Stomach (tissue), 4 donors: Measurements from ENCODE around the gene ATP1B1.
A peak's percentile ranks its signal among the peaks of the same experiment; 100 is the strongest.

Source experiments
- POLR2A ChIP-seq, 4 donors: fragments of 450-650 bp; IDR thresholded peaks; one replicate each; pipeline ENCODE4 v1.6.1; 2016; ENCODE audit warnings: antibody characterized with exemption in 4 of 4, control low read depth in 2 of 4, mild to moderate bottlenecking in 1 of 4, moderate library complexity in 1 of 4
- POLR2AphosphoS5 ChIP-seq, 3 donors: sonication (generic); formaldehyde crosslinking; IDR thresholded peaks; one replicate each; pipeline ENCODE4 v1.6.1; 2016; ENCODE audit warnings: antibody characterized with exemption in 3 of 3
- TF ChIP-seq, protein P1 (sequence below), 7 experiments: fragments of 450-650 bp in 4 of 7; fragments of 200-600 bp in 3 of 7; sonication (generic) in 3 of 7; IDR thresholded peaks; one replicate each; pipeline ENCODE4 v1.5.1; 2016 to 2019; ENCODE audit warnings: antibody characterized with exemption in 7 of 7, control low read depth in 2 of 7, mild to moderate bottlenecking in 1 of 7

DNA sequence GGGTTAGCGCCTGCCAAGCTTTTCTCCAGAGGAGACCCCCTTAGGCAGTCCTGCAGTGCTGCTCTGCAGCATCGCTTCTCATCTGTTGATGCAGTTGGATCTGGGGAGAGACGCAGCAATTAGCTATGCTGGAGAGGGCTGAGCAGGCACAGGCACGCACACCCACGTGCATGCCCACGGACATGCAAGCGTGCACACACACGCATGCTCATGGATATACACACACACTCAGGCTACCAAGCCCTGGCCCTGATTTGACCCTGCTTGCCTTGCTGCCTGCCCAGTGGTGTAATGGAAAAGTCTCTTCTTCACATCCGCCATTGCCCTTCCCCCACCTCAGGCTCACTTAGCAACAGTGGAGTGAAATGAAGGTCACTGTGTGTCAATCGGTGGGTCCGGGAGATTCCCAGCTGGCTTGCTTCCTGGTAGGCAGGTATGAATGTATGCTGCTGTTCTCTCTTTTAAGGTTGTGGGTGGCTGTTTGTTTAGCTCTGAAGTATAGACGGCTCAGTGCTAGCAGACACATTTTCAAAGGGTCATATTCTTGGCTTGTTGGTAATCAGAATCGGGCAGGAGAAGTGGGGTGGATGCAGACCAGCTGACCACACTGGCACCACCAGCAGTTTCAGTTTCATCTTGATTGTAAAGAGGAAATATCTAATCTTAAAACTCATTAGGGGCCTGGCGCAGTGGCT is 9.5 kb downstream of the ATP1B1 start:
- TF ChIP-seq POLR2AphosphoS5 (IDR thresholded peaks at IDR 0.05) = peak; percentile 6 to 84 (median 66)
- TF ChIP-seq, protein P1, sequence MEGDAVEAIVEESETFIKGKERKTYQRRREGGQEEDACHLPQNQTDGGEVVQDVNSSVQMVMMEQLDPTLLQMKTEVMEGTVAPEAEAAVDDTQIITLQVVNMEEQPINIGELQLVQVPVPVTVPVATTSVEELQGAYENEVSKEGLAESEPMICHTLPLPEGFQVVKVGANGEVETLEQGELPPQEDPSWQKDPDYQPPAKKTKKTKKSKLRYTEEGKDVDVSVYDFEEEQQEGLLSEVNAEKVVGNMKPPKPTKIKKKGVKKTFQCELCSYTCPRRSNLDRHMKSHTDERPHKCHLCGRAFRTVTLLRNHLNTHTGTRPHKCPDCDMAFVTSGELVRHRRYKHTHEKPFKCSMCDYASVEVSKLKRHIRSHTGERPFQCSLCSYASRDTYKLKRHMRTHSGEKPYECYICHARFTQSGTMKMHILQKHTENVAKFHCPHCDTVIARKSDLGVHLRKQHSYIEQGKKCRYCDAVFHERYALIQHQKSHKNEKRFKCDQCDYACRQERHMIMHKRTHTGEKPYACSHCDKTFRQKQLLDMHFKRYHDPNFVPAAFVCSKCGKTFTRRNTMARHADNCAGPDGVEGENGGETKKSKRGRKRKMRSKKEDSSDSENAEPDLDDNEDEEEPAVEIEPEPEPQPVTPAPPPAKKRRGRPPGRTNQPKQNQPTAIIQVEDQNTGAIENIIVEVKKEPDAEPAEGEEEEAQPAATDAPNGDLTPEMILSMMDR (IDR thresholded peaks at IDR 0.05) = no peak
- no peak for TF ChIP-seq POLR2A (IDR thresholded peaks at IDR 0.05)
